Activated CD8-positive, alpha-beta memory T cell treated with anti-CD3 and anti-CD28 coated beads, Interleukin-2, amount 50 U/mL, for 1 hour (primary cell): ENCODE results near the gene SUN3.

ENCODE experiments used
- DNase-seq: peaks from one replicate; pipeline ENCODE4 v3.0.0-alpha.2; 2020; ENCODE audit errors: extremely low read depth

SUN3 gene, protein sequence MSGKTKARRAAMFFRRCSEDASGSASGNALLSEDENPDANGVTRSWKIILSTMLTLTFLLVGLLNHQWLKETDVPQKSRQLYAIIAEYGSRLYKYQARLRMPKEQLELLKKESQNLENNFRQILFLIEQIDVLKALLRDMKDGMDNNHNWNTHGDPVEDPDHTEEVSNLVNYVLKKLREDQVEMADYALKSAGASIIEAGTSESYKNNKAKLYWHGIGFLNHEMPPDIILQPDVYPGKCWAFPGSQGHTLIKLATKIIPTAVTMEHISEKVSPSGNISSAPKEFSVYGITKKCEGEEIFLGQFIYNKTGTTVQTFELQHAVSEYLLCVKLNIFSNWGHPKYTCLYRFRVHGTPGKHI

GRCh38 chr7:48028938-48029337, at the start of gene SUN3:
Gene SUN3 (minus strand): TSS chr7:48029107. CDS start chr7:48028938, 169 bp downstream.
- DNase-seq = no peak

DNA sequence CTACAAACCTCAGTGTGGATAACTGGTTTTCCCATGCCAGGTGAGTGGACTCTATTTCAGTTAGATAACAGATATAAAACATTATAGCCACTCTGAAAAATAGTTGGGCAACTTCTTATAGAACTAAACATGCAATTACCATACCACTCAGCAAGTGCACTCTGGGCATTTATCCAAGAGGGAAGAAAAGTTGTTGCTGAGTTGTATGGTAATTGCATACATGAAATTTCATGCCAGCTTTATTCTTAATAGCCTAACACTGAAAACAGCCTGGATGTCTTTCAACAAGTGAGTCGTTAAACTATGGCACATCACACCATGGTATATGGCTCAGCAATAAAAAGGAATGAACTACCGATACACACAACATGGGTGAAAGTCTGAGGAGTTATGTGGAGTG, 49.6 kb upstream of the SUN3 start:
- DNase-seq = no peak

DNA sequence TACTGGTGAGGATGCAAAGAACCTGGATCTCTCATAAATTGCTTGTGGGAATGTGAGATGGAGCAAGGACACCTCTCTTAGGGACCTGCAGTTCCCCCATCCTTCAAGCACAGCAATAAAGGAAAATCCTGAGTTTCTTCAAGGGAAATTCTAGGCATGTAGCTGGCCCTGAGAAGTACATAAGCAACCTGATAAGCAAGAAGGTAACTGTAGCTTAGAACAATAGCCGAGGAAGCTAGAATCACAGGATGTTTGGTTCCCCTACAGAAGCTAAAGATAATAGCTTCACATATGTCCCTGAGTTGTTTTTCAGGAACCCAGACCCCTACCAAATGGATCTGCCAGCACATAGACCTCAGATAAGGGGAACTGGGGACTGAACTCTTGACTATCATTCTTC, 48.5 kb upstream of the SUN3 start:
- DNase-seq = no peak

GRCh38 chr7:48074204-48074654, 45.3 kb upstream of the SUN3 start:
- no peak for DNase-seq

DNA sequence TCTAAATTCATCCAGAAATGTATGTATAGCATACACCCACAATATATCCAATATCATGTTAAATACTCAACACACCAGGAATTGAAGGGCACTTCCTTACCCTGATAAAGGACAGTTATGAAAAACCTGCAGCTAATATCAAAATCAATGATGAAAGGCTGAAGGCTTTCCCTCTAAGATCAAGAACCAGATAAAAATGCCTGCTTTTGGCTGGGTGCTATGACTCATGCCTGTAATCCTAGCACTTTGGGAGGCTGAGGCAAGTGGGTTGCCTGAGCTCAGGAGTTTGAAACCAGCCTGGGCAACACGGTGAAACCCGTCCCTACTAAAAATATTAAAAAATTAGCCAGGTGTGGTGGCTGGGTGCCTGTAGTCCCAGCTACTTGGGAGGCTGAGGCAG, 38.6 kb upstream of the SUN3 start:
- no peak for DNase-seq

GRCh38 chr7:48063985-48064384, 35.1 kb upstream of the SUN3 start:
- DNase-seq = no peak

- no peak for DNase-seq
Observed at GRCh38 chr7:48059706-48060105, 30.8 kb upstream of the SUN3 start.

GRCh38 chr7:48058990-48059389, 30.1 kb upstream of the SUN3 start:
- DNase-seq = no peak

DNA sequence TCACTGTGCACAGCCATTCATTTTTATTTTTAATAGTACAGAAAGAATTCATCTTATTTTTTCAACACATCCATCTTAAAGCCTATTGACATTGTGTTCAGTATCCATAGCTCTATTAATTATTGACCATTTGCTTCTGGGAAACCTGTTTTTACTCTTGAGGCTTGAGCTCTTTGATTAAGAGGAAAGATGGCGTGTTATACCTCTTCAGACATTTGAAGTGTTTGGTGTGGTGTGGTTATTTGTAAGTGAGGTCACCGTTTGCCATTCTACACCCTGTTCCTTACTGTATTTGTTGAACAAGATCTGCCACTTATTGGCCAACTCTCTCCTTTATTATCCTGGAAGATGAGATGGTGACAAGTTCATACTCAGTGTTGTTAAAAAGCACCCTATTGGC, 24.8 kb upstream of the SUN3 start:
- DNase-seq = no peak

DNA sequence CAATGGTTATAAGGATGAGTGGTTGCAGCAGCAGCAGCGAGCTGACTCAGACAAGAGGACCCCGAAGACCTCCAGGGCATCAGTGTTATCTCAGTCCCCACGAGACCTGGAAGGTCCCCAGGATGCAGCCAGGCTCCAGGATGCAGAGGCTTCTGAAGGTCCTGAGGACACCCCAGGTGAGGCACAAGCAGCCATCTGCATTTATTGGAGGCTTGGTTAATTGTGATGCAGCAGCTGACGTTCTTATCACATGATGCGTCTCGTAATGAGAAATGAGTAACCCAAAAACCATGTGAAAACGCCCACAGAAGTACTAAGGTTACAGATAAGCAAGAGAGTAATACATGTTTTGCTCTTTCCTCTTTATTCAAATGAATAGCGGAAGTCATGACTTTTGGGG, 23.8 kb upstream of the SUN3 start:
- DNase-seq = no peak

- DNase-seq = no peak
Observed at GRCh38 chr7:48049850-48050249, 20.9 kb upstream of the SUN3 start.

DNA sequence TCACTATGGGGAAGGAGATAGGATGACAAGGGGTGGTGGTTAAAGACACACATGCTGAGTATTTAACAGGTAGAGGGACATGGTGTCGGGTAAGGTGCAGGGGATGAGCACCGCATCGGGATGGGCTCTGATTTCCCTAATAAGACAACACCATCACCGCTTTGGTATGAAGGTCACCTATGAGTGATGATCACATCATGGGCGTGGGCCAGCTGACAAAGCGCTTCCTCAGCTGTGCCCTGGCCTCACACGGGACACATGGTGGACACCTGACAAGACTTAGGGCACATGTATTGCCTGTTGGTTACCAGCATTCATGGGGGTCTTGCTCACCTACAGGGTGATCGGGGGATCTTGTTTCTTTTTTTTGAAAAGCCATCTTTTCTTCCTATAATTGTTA, 19.2 kb upstream of the SUN3 start:
- DNase-seq = no peak

GRCh38 chr7:48046458-48046857, 17.6 kb upstream of the SUN3 start:
- DNase-seq = no peak

- DNase-seq = no peak
Observed at GRCh38 chr7:48045195-48045765, 16.4 kb upstream of the SUN3 start.

DNA sequence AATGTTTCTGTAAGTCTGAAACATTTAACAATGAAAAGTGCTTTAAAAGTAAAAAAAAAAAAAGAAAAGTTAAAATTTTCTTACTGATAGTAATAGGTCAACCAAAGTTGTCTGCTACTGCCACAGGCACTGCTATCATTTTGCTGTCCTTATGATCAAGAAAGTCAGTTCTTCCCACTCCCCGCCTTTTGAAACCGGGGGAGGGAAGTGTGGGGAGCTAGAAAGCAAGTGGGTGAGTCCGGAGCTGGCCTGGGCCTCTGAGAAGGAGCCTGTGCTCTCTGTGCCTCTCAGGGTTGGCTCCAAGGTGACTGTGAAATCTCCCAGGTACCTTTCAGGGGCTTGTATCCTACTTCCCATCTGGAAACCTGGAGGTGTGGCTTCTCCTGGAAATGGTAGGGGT, 13.7 kb upstream of the SUN3 start:
- DNase-seq = no peak

GRCh38 chr7:48042216-48042615, 13.3 kb upstream of the SUN3 start:
- DNase-seq = no peak

DNA sequence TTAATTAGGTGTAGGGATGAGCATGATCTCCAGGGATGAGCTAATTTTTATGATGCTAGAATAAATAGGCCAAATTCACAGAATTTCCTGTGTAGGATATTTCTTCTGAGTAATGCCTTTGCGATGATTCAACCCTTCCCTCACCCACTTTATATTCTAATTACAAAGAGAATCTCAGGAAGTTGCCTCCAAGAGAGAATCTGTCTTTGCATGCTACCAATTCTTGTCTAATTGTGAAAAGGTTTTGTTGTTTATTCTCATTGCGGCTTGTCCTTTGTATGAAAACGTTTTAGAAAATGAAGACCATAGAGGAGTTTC, 12.7 kb upstream of the SUN3 start:
- DNase-seq = no peak

GRCh38 chr7:48040944-48041652, 12.2 kb upstream of the SUN3 start:
- no peak for DNase-seq

DNA sequence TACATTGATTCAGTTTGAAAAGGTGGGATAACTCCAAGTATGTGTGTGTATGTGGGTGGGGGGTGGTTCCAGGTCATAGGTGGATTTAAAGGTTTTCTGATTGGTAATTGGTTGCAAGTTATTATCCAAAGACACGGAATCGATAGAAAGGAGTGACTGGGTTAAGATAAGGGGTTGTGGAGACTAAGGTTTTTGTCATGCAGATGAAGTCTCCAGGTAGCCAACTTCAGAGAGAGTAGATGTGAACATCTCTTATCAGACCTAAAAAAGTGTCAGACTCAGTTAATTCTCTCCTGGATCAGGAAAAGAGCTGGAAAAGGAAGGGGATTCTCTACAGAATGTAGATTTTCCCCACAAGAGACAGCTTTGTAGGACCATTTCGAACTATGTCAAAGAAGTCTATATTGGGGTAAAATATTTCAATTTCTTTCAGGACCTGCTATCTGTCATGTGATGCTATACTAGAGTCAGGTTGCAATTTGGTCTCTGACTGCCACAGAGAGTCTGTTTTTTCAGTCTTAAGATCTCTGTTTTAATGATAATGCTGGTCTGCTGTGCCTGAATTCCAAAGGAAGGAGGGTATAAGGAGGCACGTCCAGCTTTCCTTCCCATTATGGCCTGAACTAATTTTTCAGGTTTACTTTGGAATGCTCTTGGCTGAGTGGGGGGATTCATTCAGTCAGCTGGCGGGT, 10.1 kb upstream of the SUN3 start:
- DNase-seq = no peak

GRCh38 chr7:48035967-48036478, 7.1 kb upstream of the SUN3 start:
- no peak for DNase-seq

- peak; percentile 65 for DNase-seq
Observed at GRCh38 chr7:48035301-48035966, 6.5 kb upstream of the SUN3 start, which contains the start of gene C7orf57. Gene C7orf57 (plus strand): TSS chr7:48035543. CDS start chr7:48036309, 766 bp downstream.

GRCh38 chr7:48033922-48034321, 5.0 kb upstream of the SUN3 start:
- DNase-seq = no peak
